ENCODE data around the gene TMEM87B. TPM values are rescaled to one million over a fixed set of nuclear protein-coding genes. Genes with fewer than 3 reads are reported as not detected.

TMEM87B gene
- total RNA-seq, 4 donors from 2014 or later = 12.5 to 25.4 (median 22.8) TPM

DNA sequence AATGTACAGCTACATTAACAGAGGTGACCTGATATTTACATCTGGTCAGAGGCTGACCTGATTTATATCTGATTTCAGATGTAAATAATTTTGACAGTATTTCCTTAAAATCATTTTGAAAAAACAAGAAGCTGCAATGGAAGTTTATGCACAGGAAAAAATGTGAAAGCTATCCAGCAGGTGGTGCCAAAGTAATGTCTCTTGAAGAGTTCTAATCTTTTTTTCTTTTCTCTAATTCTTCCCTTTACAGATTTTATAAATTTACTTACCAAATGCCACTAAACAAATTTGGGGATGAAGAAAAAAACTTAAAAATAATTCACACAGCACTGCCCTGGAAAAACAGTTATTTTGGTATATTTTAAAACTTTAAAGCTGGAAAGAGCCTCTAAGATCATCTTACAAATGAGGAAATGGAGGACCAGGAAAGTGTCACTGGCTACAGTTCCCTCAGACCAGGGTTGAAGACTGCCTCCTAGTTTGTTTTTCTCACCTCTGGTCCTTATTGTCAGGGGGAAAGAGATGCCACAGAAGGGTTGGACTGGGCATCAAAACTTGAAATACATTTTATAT, 66.7 kb downstream of the TMEM87B start:
- TF ChIP-seq POLR2AphosphoS5 (IDR thresholded peaks at IDR 0.05) (no peak), EP300 (IDR thresholded peaks at IDR 0.05) (no peak), POLR2A (IDR thresholded peaks at IDR 0.05) (no peak)
- TF ChIP-seq, protein P1, sequence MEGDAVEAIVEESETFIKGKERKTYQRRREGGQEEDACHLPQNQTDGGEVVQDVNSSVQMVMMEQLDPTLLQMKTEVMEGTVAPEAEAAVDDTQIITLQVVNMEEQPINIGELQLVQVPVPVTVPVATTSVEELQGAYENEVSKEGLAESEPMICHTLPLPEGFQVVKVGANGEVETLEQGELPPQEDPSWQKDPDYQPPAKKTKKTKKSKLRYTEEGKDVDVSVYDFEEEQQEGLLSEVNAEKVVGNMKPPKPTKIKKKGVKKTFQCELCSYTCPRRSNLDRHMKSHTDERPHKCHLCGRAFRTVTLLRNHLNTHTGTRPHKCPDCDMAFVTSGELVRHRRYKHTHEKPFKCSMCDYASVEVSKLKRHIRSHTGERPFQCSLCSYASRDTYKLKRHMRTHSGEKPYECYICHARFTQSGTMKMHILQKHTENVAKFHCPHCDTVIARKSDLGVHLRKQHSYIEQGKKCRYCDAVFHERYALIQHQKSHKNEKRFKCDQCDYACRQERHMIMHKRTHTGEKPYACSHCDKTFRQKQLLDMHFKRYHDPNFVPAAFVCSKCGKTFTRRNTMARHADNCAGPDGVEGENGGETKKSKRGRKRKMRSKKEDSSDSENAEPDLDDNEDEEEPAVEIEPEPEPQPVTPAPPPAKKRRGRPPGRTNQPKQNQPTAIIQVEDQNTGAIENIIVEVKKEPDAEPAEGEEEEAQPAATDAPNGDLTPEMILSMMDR (IDR thresholded peaks at IDR 0.05) = peak; percentile 38 to 54 (median 48)

DNA sequence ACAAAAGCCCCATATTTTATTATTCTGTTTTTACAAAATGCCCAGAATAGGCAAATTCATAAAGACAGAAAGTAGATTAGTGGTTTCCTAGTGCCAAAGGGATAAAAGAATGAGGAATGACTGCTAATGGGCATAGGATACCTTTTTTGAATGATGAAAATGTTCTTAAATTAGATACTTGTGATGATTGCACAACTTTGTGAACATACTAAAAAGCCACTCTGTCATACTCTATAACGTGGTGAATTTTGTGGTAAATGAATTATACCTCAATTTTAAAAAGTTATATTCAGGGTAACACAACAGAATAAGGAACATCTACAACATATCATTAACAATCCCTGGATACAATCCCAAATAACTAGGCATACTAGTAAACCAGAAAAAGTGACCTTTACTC, 74.0 kb downstream of the TMEM87B start:
- H3K27me3 ChIP-seq = no peaks in the 10 kb centered on the region
- no peak overlapping the region for H3K4me3 ChIP-seq
- 75 to 90% methylated on average over 1 of the region's 1 CpG for WGBS, 2 donors (ENCODE audit: low coverage in 1 of 2)
- TF ChIP-seq EP300 (IDR thresholded peaks at IDR 0.05) = no peak
- TF ChIP-seq, protein P1 (IDR thresholded peaks at IDR 0.05) = no peak
- TF ChIP-seq POLR2AphosphoS5 (IDR thresholded peaks at IDR 0.05) = no peak
- TF ChIP-seq POLR2A (IDR thresholded peaks at IDR 0.05) = no peak
- H3K9me3 ChIP-seq = peaks cover 0 to 10% (median 0%) of the 10 kb centered on the region in 3 donors
- no peaks in the 10 kb centered on the region for H3K36me3 ChIP-seq
- no peak overlapping the region for H3K27ac ChIP-seq
- no peaks in the 10 kb centered on the region for H3K4me1 ChIP-seq
- no peak for ATAC-seq

More for the DNA sequence above, 66.7 kb downstream of the TMEM87B start:
- H3K4me1 ChIP-seq = no peaks in the 10 kb centered on the region
- no peak overlapping the region for H3K27ac ChIP-seq
- no peaks in the 10 kb centered on the region for H3K9me3 ChIP-seq
- peaks cover 0 to 26% of the 10 kb centered on the region in 2 donors for H3K36me3 ChIP-seq
- no peaks in the 10 kb centered on the region for H3K27me3 ChIP-seq
- no peak overlapping the region for H3K4me3 ChIP-seq
- ATAC-seq = no peak

DNA sequence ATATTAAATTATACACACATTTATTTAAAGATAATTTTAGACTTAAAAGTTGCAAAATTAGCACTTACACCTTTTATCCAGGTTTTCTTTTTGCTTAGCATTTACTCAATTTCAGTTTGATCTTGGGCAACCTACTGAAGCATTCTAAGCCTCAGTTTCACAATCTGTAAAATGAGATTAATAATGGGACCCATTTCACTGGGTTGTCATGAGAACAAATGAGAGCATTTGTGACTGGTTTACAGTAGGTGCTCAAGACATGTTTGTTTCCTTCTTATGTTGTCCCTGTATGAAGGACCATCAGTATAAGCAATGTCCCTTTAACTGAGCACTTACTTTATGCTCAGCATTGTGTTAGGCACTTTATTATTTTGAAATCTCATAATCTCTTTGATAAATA, 78.3 kb downstream of the TMEM87B start:
- H3K4me1 ChIP-seq = peaks cover 0 to 12% (median 5%) of the 10 kb centered on the region in 3 donors

DNA sequence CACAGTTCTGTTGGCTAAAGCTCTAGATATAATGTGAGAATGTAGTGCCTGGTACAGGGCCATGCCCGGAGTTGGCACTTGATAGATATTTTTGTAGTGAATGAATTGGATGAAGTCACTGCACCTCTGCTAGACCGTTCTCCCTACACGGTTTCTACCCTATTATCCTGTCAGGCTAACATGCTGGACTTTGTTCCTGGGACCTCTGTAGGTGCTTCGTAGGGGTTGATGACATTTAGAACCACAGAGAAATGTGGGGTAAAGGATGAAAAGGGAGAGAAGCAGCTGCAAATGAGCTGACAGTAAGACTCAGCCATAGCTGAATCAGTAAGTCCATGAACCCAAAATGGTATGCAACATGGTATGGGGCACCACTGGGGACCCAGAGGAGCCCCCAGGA, 79.1 kb downstream of the TMEM87B start:
- WGBS, 2 donors (ENCODE audit: low coverage in 1 of 2) = 70 to 81% methylated on average over 4 of the region's 4 CpGs
- no peaks in the 10 kb centered on the region for H3K36me3 ChIP-seq
- peaks cover 0 to 14% (median 5%) of the 10 kb centered on the region in 3 donors for H3K4me1 ChIP-seq
- no peak overlapping the region for H3K4me3 ChIP-seq
- H3K27me3 ChIP-seq = no peaks in the 10 kb centered on the region
- H3K27ac ChIP-seq = no peak overlapping the region
- peaks cover 0 to 10% (median 0%) of the 10 kb centered on the region in 3 donors for H3K9me3 ChIP-seq
- no peak for ATAC-seq
- TF ChIP-seq, protein P1 (IDR thresholded peaks at IDR 0.05) = no peak
- TF ChIP-seq POLR2A (IDR thresholded peaks at IDR 0.05) (no peak), POLR2AphosphoS5 (IDR thresholded peaks at IDR 0.05) (no peak)

More for the DNA sequence above, 78.3 kb downstream of the TMEM87B start:
- Histone ChIP-seq H3K27me3 (no peaks in the 10 kb centered on the region), H3K27ac (no peak overlapping the region), H3K36me3 (no peaks in the 10 kb centered on the region), H3K9me3 (peaks cover 0 to 10% (median 0%) of the 10 kb centered on the region in 3 donors), H3K4me3 (no peak overlapping the region)
- ATAC-seq = no peak
- no peak for TF ChIP-seq EP300 (IDR thresholded peaks at IDR 0.05)
- TF ChIP-seq, protein P1 (IDR thresholded peaks at IDR 0.05) = no peak
- TF ChIP-seq POLR2A (IDR thresholded peaks at IDR 0.05) = no peak
- TF ChIP-seq POLR2AphosphoS5 (IDR thresholded peaks at IDR 0.05) = no peak

DNA sequence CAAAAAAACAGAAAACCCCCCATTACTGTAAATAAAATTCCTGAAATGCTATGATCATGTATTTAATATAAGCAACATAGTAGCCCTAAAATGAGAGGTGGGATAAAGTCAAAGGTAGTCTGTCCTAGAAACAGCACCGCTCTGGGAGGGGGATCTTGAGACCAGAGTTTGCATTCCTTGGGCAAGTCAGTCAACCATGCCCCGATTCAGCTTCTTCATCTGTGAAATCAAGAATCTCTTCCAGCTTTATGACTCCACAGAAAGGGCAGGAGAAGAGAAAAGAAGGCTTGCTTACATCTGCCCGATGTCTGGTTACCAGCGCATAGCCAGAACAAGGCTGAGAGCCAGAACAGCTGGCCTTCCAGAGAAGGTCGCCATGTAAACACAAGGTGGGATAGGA, 81.0 kb downstream of the TMEM87B start:
- H3K9me3 ChIP-seq = peaks cover 0 to 10% (median 0%) of the 10 kb centered on the region in 3 donors
- H3K27me3 ChIP-seq = no peaks in the 10 kb centered on the region
- no peak overlapping the region for H3K27ac ChIP-seq
- no peak for ATAC-seq
- TF ChIP-seq, protein P1 (IDR thresholded peaks at IDR 0.05) = no peak
- TF ChIP-seq POLR2AphosphoS5 (IDR thresholded peaks at IDR 0.05) (no peak), POLR2A (IDR thresholded peaks at IDR 0.05) (no peak), EP300 (IDR thresholded peaks at IDR 0.05) (no peak)
- no peak overlapping the region for H3K4me3 ChIP-seq
- WGBS, 2 donors (ENCODE audit: low coverage in 1 of 2) = 82 to 92% methylated on average over 2 to 3 of the region's 5 CpGs
- peaks cover 0 to 19% (median 5%) of the 10 kb centered on the region in 3 donors for H3K4me1 ChIP-seq
- H3K36me3 ChIP-seq = no peaks in the 10 kb centered on the region
